Measurements from ENCODE around the gene JAML. TPM values are rescaled to one million over a fixed set of nuclear protein-coding genes. Genes with fewer than 3 reads are reported as not detected.

Gene JAML
- total RNA-seq, 1 donor = not detected

DNA sequence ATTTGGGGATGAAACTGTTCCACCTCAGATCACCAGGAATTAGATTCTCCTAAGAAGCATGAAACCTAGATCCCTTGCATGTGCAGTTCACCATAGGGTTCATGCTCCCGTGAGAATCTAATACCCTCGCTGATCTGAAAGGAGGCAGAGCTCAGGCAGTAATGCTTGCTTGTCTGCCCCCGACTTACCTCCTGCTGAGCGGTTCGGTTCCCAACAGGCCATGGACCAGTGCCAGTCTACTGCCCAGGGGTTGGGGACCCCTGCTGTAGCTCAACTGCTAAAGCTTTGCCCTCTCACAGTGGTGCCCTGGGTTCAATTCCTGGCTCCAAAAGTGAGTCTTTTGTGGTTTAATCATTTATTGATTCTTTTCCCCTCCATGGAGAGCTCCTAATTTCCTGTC lies 3.4 kb downstream of the JAML start:
- H3K4me3 ChIP-seq (ENCODE audit: low read depth, low read length) = no peak overlapping the region
- TF ChIP-seq, protein P1, sequence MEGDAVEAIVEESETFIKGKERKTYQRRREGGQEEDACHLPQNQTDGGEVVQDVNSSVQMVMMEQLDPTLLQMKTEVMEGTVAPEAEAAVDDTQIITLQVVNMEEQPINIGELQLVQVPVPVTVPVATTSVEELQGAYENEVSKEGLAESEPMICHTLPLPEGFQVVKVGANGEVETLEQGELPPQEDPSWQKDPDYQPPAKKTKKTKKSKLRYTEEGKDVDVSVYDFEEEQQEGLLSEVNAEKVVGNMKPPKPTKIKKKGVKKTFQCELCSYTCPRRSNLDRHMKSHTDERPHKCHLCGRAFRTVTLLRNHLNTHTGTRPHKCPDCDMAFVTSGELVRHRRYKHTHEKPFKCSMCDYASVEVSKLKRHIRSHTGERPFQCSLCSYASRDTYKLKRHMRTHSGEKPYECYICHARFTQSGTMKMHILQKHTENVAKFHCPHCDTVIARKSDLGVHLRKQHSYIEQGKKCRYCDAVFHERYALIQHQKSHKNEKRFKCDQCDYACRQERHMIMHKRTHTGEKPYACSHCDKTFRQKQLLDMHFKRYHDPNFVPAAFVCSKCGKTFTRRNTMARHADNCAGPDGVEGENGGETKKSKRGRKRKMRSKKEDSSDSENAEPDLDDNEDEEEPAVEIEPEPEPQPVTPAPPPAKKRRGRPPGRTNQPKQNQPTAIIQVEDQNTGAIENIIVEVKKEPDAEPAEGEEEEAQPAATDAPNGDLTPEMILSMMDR (IDR thresholded peaks at IDR 0.05; ENCODE audit: insufficient read depth, low read depth, low read length) = no peak
- DNase-seq (ENCODE audit: low read depth) = no peak

DNA sequence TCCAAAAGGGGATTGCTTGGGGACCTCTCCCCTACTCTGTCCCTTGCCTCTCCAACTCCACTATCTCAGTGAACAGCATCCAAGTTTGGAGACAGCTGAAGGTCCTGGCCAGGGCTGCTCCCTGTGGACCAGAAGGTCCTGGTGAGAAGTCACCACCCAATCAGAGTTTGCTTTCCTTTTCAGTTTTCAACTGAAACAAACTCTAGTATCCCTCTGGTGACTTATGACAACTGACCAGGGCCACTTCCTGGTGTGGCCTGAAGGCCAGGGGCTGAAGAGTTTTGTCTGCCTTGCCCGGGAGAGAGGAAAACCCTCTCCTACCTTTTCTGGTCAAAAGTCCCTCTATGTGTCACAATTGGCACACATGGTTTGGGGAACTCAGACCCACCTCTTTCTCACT lies 5.1 kb downstream of the JAML start:
- TF ChIP-seq, protein P1 (IDR thresholded peaks at IDR 0.05; ENCODE audit: insufficient read depth, low read depth, low read length) = no peak
- H3K4me3 ChIP-seq (ENCODE audit: low read depth, low read length) = no peak overlapping the region
- no peak for DNase-seq (ENCODE audit: low read depth)

DNA sequence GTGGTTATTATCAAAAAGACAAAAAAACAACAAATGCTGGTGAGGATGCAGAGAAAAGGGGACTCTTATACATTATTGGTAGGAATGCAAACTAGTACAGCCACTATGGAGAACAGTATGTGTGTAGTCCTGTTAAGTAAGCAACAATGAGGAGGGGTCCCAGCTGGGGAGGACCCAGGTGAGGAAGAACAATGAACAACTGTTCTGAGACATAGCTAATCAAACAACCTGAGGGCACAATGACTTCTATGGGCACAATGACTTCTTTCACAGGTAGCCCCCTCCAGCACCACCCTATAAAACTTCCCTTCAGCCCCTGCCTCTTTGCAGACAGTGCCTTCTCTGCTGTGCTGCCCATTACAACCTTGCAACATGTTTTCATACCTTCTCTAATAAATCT lies 5.6 kb downstream of the JAML start:
- TF ChIP-seq, protein P1 (IDR thresholded peaks at IDR 0.05; ENCODE audit: insufficient read depth, low read depth, low read length) = no peak

DNA sequence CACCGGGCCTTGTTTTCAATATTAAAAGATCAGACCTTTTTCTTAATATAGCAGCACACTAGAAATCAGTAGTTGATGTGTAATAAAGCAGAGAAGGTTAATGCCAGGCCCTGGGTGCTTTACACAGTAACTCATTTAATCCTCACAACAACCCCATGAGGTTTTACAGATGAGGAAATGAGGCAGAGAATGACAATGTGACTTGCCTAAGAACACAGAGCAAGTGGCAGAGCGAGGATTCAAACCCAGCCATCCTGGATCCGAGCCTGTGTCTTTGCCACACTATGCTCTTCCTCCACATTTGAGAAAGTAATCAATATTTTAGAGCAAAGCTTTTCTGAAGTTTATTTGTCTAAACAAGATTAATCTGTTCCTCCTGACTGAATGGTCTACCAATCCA lies 7.2 kb downstream of the JAML start:
- TF ChIP-seq, protein P1 (IDR thresholded peaks at IDR 0.05; ENCODE audit: insufficient read depth, low read depth, low read length) = no peak
- no peak for DNase-seq (ENCODE audit: low read depth)
- no peak overlapping the region for H3K4me3 ChIP-seq (ENCODE audit: low read depth, low read length)

More for the DNA sequence above, 5.6 kb downstream of the JAML start:
- H3K4me3 ChIP-seq (ENCODE audit: low read depth, low read length) = no peak overlapping the region
- no peak for DNase-seq (ENCODE audit: low read depth)

- TF ChIP-seq, protein P1 (IDR thresholded peaks at IDR 0.05; ENCODE audit: insufficient read depth, low read depth, low read length) = no peak
- no peak overlapping the region for H3K4me3 ChIP-seq (ENCODE audit: low read depth, low read length)
- DNase-seq (ENCODE audit: low read depth) = no peak
These were observed 8.0 kb downstream of the JAML start for GRCh38 chr11:118216621-118217481.

DNA sequence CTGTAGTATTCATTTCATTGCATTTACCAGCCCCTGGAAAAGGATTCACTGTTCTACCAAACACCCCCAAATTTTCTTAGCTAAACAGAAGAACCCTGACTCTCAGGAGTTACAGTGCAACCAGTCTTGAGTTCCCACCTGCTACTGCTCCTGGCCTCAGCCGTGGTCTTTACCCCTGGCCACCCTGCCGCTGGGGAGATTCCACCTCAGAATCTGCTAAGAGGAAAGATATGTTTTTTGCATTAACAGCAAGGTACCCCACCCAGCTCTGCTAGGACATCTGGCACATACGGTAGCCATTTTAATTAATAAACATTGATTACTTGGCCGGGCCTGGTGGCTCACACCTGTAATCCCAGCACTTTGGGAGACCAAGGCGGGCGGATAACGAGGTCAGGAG lies 9.0 kb downstream of the JAML start:
- no peak for DNase-seq (ENCODE audit: low read depth)
- TF ChIP-seq, protein P1 (IDR thresholded peaks at IDR 0.05; ENCODE audit: insufficient read depth, low read depth, low read length) = no peak

More for the DNA sequence above, 9.0 kb downstream of the JAML start:
- no peak overlapping the region for H3K4me3 ChIP-seq (ENCODE audit: low read depth, low read length)

All from fibroblast of villous mesenchyme (primary cell).